IMR-90 (cell line): ENCODE data around the gene GLRA2. TPM values are rescaled to one million over a fixed set of nuclear protein-coding genes. Genes with fewer than 3 reads are reported as not detected.

Experiments used
- ATAC-seq: fragments of 200-7000 bp; cut with Tn5 transposase; 2 replicates; pipeline ENCODE4 v1.9.1; 2020; ENCODE audit warnings: low read depth, mild to moderate bottlenecking, moderate library complexity
- BruUV-seq: library from RNA; stranded (reverse); fragments of 400-500 nt; replicated peaks from 2 replicates; lab custom pipeline; 2021; lab: Mats Ljungman, UMichigan
- CTCF ChIA-PET: fragments of 300-600 bp; formaldehyde crosslinking; extraction: SDS; loops from one replicate; lab custom pipeline; 2021; ENCODE audit warnings: antibody characterized with exemption; lab: Yijun Ruan, JAX
- POLR2A ChIA-PET: fragments of 300-600 bp; sonication (Branson Sonifier 250); formaldehyde crosslinking; loops from one replicate; lab custom pipeline; 2022; ENCODE audit warnings: antibody characterized with exemption; ENCODE audit not compliant: unreplicated experiment; lab: Charles Lee
- DNase-seq: peaks from one replicate; pipeline ENCODE4 v3.0.0; 2013
- H2AFZ ChIP-seq: replicated peaks from 2 replicates; pipeline ENCODE3; 2013; ENCODE audit warnings: low read length, mild to moderate bottlenecking; ENCODE audit not compliant: poor library complexity
- H2AK5ac ChIP-seq: 2 replicates; pipeline ENCODE4 v1.6.1; 2013; ENCODE audit warnings: low read depth, low read length, inconsistent platforms
- H2AK9ac ChIP-seq: replicated peaks from 2 replicates; pipeline ENCODE3; 2013; ENCODE audit warnings: mild to moderate bottlenecking, low read depth, low read length, moderate library complexity; ENCODE audit not compliant: poor library complexity
- H2BK120ac ChIP-seq: 2 replicates; pipeline ENCODE4 v1.6.1; 2013; ENCODE audit warnings: low read depth, low read length, inconsistent platforms
- H2BK15ac ChIP-seq: 3 replicates; pipeline ENCODE4 v1.6.1; 2013; ENCODE audit warnings: low read depth, low read length, inconsistent platforms
- H2BK20ac ChIP-seq: 2 replicates; pipeline ENCODE4 v1.6.1; 2013; ENCODE audit warnings: low read depth, mild to moderate bottlenecking, inconsistent platforms, low read length, moderate library complexity
- H2BK5ac ChIP-seq: 2 replicates; pipeline ENCODE4 v1.6.1; 2013; ENCODE audit warnings: mild to moderate bottlenecking, low read depth, low read length, inconsistent platforms; ENCODE audit not compliant: poor library complexity, severe bottlenecking
- H3K14ac ChIP-seq: replicated peaks from 2 replicates; pipeline ENCODE4 v1.6.1; 2013; ENCODE audit warnings: low read depth, low read length, inconsistent platforms
- H3K18ac ChIP-seq: 2 replicates; pipeline ENCODE4 v1.6.1; 2013; ENCODE audit warnings: low read depth, low read length, control low read depth
- H3K23ac ChIP-seq: 2 replicates; pipeline ENCODE4 v1.6.1; 2013; ENCODE audit warnings: low read depth, low read length, inconsistent platforms
- H3K27ac ChIP-seq: 2 replicates; pipeline ENCODE4 v1.5.1; 2013; ENCODE audit warnings: mild to moderate bottlenecking, control low read depth, low read length; ENCODE audit not compliant: insufficient read depth
- H3K27me3 ChIP-seq: 2 replicates; pipeline ENCODE4 v1.6.1; 2013; ENCODE audit warnings: low read length; ENCODE audit not compliant: control insufficient read depth, insufficient read depth
- H3K36me3 ChIP-seq: 2 replicates; pipeline ENCODE4 v1.6.1; 2013; ENCODE audit warnings: low read length, mixed read lengths; ENCODE audit not compliant: control insufficient read depth, insufficient read depth
- H3K4ac ChIP-seq: 2 replicates; pipeline ENCODE4 v1.6.1; 2013; ENCODE audit warnings: low read depth, low read length, inconsistent platforms
- H3K4me1 ChIP-seq: 2 replicates; pipeline ENCODE4 v1.6.1; 2013; ENCODE audit warnings: low read length, mixed read lengths; ENCODE audit not compliant: control insufficient read depth, insufficient read depth
- H3K4me2 ChIP-seq: 2 replicates; pipeline ENCODE4 v1.6.1; 2013; ENCODE audit warnings: low read depth, mild to moderate bottlenecking, control low read depth, low read length, moderate library complexity
- H3K4me3 ChIP-seq: 2 replicates; pipeline ENCODE4 v1.5.1; 2013; ENCODE audit warnings: low read depth, mild to moderate bottlenecking, control low read depth, low read length, moderate library complexity; ENCODE audit not compliant: insufficient read depth
- H3K56ac ChIP-seq: 2 replicates; pipeline ENCODE4 v1.6.1; 2013; ENCODE audit warnings: low read length, inconsistent platforms; ENCODE audit not compliant: insufficient read depth; ENCODE audit errors: extremely low read depth
- H3K79me1 ChIP-seq, 2 experiments: 2 replicates each; pipeline ENCODE4 v1.6.1; 2013; ENCODE audit warnings: low read length in 2 of 2, inconsistent platforms in 1 of 2, low read depth in 1 of 2
- H3K9ac ChIP-seq: 2 replicates; pipeline ENCODE4 v1.6.1; 2013; ENCODE audit warnings: low read depth, low read length, control low read depth
- H3K9me1 ChIP-seq: 2 replicates; pipeline ENCODE4 v1.6.1; 2013; ENCODE audit warnings: low read length, inconsistent platforms; ENCODE audit not compliant: insufficient read depth
- H3K9me3 ChIP-seq: 2 replicates; pipeline ENCODE4 v1.6.1; 2013; ENCODE audit warnings: low read length; ENCODE audit not compliant: control insufficient read depth, insufficient read depth
- H4K20me1 ChIP-seq: 2 replicates; pipeline ENCODE4 v1.6.1; 2013; ENCODE audit warnings: low read length, inconsistent platforms; ENCODE audit not compliant: insufficient read depth
- H4K5ac ChIP-seq: 2 replicates; pipeline ENCODE4 v1.6.1; 2013; ENCODE audit warnings: mild to moderate bottlenecking, low read depth, low read length, control low read depth
- H4K8ac ChIP-seq, 2 experiments: 2 replicates each; pipeline ENCODE4 v1.6.1; 2013; ENCODE audit warnings: low read depth in 2 of 2, low read length in 2 of 2, control low read depth in 1 of 2, inconsistent platforms in 1 of 2
- H4K91ac ChIP-seq: 2 replicates; pipeline ENCODE4 v1.6.1; 2013; ENCODE audit warnings: low read depth, low read length, inconsistent platforms; ENCODE audit not compliant: insufficient read depth
- BHLHE40 ChIP-seq: fragments of 150-350 bp; IDR thresholded peaks from 2 replicates; pipeline ENCODE4 v1.6.1; 2016; ENCODE audit warnings: mild to moderate bottlenecking, low read depth, low read length
- CEBPB ChIP-seq: IDR thresholded peaks from 2 replicates; pipeline ENCODE4 v1.6.1; 2012; ENCODE audit warnings: low read depth, low read length, improper control_type of control experiment
- CHD1 ChIP-seq: IDR thresholded peaks from 2 replicates; pipeline ENCODE4 v1.6.1; 2012; ENCODE audit warnings: low read depth, low read length, improper control_type of control experiment
- CTCF ChIP-seq: conservative IDR thresholded peaks from 2 replicates; pipeline ENCODE4 v1.5.1; 2012; ENCODE audit warnings: mild to moderate bottlenecking, low read depth, low read length, improper control_type of control experiment
- FOS ChIP-seq: fragments of 150-350 bp; IDR thresholded peaks from 2 replicates; pipeline ENCODE4 v1.6.1; 2016; ENCODE audit warnings: low read depth, low read length
- MAFK ChIP-seq: IDR thresholded peaks from 2 replicates; pipeline ENCODE4 v1.6.1; 2012; ENCODE audit warnings: low read depth, low read length, improper control_type of control experiment
- MAZ ChIP-seq: IDR thresholded peaks from 2 replicates; pipeline ENCODE4 v1.6.1; 2012; ENCODE audit warnings: low read depth, mild to moderate bottlenecking, low read length, improper control_type of control experiment, moderate library complexity, borderline replicate concordance
- MXI1 ChIP-seq: IDR thresholded peaks from 2 replicates; pipeline ENCODE4 v1.6.1; 2012; ENCODE audit warnings: low read depth, mild to moderate bottlenecking, low read length, moderate library complexity, borderline replicate concordance
- NFE2L2 ChIP-seq: fragments of 150-350 bp; IDR thresholded peaks from 2 replicates; pipeline ENCODE4 v1.6.1; 2016; ENCODE audit warnings: low read depth, mild to moderate bottlenecking, low read length
- POLR2A ChIP-seq: IDR thresholded peaks from 2 replicates; pipeline ENCODE4 v1.6.1; 2012; ENCODE audit warnings: mild to moderate bottlenecking, low read depth, low read length
- RAD21 ChIP-seq: IDR thresholded peaks from 2 replicates; pipeline ENCODE4 v1.6.1; 2012; ENCODE audit warnings: low read length, improper control_type of control experiment
- RCOR1 ChIP-seq: IDR thresholded peaks from 2 replicates; pipeline ENCODE4 v1.6.1; 2012; ENCODE audit warnings: mild to moderate bottlenecking, low read length, improper control_type of control experiment; ENCODE audit not compliant: insufficient replicate concordance
- RFX5 ChIP-seq: IDR thresholded peaks from 2 replicates; pipeline ENCODE4 v1.8.0; 2012; ENCODE audit warnings: low read depth, mild to moderate bottlenecking, low read length, moderate library complexity
- SMC3 ChIP-seq: fragments of 150-350 bp; IDR thresholded peaks from 2 replicates; pipeline ENCODE4 v1.6.1; 2016; ENCODE audit warnings: low read depth, mild to moderate bottlenecking, antibody characterized with exemption, low read length, moderate library complexity
- USF2 ChIP-seq: fragments of 150-350 bp; IDR thresholded peaks from 2 replicates; pipeline ENCODE4 v1.6.1; 2017; ENCODE audit warnings: mild to moderate bottlenecking, antibody characterized with exemption, low read length, low read depth
- WGBS, 2 experiments: methylation state at CpG; one replicate each; pipeline versions ENCODE4 v1.1.5 to v1.1.7; 2013; ENCODE audit warnings: missing lambda C conversion rate in 2 of 2; ENCODE audit not compliant: insufficient read length in 1 of 2; ENCODE audit errors: extremely low coverage in 2 of 2; 5-methylcytosine and 5-hydroxymethylcytosine counted together
- dilution Hi-C: fragments of 300-500 bp; cut with HindIII; formaldehyde crosslinking; loops from one replicate; pipeline ENCODE4 v1.14.3; 2018; ENCODE audit warnings: low sequenced_read_pairs; ENCODE audit not compliant: unreplicated experiment
- in situ Hi-C: fragments of 300-500 bp; cut with MboI; formaldehyde crosslinking; loops from 3 replicates; pipeline ENCODE4 v1.14.3; 2019; ENCODE audit warnings: low sequenced_read_pairs, inconsistent platforms, mixed read lengths
- intact Hi-C: fragments of 100-400 bp; cut with micrococcal nuclease; formaldehyde crosslinking; loops from 2 replicates; pipeline ENCODE4 v1.10.0; 2022
- polyA plus RNA-seq, 3 experiments: library from polyadenylated mRNA; depleted of rRNA; stranded (reverse); fragments of >200 nt; gene quantifications; 2 replicates each; pipeline ENCODE4 v1.2.3, GENCODE V29; 2012; ENCODE audit warnings: low replicate concordance in 1 of 3
- total RNA-seq: library from RNA; depleted of rRNA; stranded (reverse); fragments of >200 nt; gene quantifications from 2 replicates; pipeline ENCODE4 v1.2.3, GENCODE V29; 2012
- TF ChIP-seq, protein P1 (sequence below): fragments of 150-350 bp; IDR thresholded peaks from 2 replicates; pipeline ENCODE4 v1.6.1; 2016; ENCODE audit warnings: low read depth, mild to moderate bottlenecking, low read length, moderate library complexity, borderline replicate concordance

The GLRA2 gene
- total and polyA plus RNA-seq, 2 of the 4 experiments (the other 2 are of a cell fraction): not detected

GRCh38 chrX:14672611-14673172 lies 143.4 kb downstream of the GLRA2 start:
- no TSS peak for BruUV-seq
- no peak overlapping the region for H3K56ac ChIP-seq
- H3K23ac ChIP-seq: no peak overlapping the region
- H3K4me2 ChIP-seq: no peak overlapping the region
- H2BK15ac ChIP-seq: no peak overlapping the region
- no peak overlapping the region for H3K14ac ChIP-seq
- H3K4me3 ChIP-seq: no peak overlapping the region
- CTCF ChIA-PET: no interaction called here
- H3K9me1 ChIP-seq: no peaks in the 10 kb centered on the region
- H3K27me3 ChIP-seq: no peaks in the 10 kb centered on the region
- no peak overlapping the region for H3K27ac ChIP-seq
- TF ChIP-seq POLR2A (no peak), CEBPB (no peak), MAFK (no peak), USF2 (no peak), FOS (no peak), RCOR1 (no peak), SMC3 (no peak), CHD1 (no peak), BHLHE40 (no peak), CTCF (no peak), MXI1 (no peak), RFX5 (no peak), NFE2L2 (no peak), RAD21 (no peak), MAZ (no peak)
- TF ChIP-seq, protein P1, sequence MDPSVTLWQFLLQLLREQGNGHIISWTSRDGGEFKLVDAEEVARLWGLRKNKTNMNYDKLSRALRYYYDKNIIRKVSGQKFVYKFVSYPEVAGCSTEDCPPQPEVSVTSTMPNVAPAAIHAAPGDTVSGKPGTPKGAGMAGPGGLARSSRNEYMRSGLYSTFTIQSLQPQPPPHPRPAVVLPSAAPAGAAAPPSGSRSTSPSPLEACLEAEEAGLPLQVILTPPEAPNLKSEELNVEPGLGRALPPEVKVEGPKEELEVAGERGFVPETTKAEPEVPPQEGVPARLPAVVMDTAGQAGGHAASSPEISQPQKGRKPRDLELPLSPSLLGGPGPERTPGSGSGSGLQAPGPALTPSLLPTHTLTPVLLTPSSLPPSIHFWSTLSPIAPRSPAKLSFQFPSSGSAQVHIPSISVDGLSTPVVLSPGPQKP: no peak
- H2BK120ac ChIP-seq: no peak overlapping the region
- no peak for DNase-seq
- H3K4ac ChIP-seq: no peak overlapping the region
- H3K79me1 ChIP-seq: no peaks in the 10 kb centered on the region
- no peaks in the 10 kb centered on the region for H3K36me3 ChIP-seq
- no peaks in the 10 kb centered on the region for H3K9me3 ChIP-seq
- no peak overlapping the region for H4K5ac ChIP-seq
- dilution Hi-C loops: no loop called here
- no peak overlapping the region for H4K8ac ChIP-seq
- no CpG with 5 or more reads among the region's 5 CpGs for WGBS, 2 experiments
- H4K20me1 ChIP-seq: no peaks in the 10 kb centered on the region
- H2BK20ac ChIP-seq: no peak overlapping the region
- no peak overlapping the region for H2AK9ac ChIP-seq
- POLR2A ChIA-PET: no interaction called here
- ATAC-seq: no peak
- no peak overlapping the region for H2BK5ac ChIP-seq
- no peak overlapping the region for H2AFZ ChIP-seq
- H4K91ac ChIP-seq: no peak overlapping the region
- no peak overlapping the region for H3K9ac ChIP-seq
- H2AK5ac ChIP-seq: no peak overlapping the region
- no peak overlapping the region for H3K18ac ChIP-seq
- intact Hi-C loops: no loop called here
- in situ Hi-C loops: no loop called here
- peaks cover 2% of the 10 kb centered on the region for H3K4me1 ChIP-seq
